IPS-18c (cell line): ENCODE data around the gene BTRC.

Experiments used
- H3K4me3 ChIP-seq: 2 replicates; pipeline ENCODE4 v1.7.0; 2013; ENCODE audit warnings: low read depth, mild to moderate bottlenecking, low read length, moderate library complexity; ENCODE audit not compliant: insufficient read depth
- H3K9me3 ChIP-seq: one replicate; pipeline ENCODE4 v1.6.1; 2013; ENCODE audit warnings: mild to moderate bottlenecking, low read length, moderate library complexity; ENCODE audit not compliant: control insufficient read depth, insufficient read depth

Gene BTRC

GRCh38 chr10:101450277-101451080 lies 96.5 kb downstream of the BTRC start:
- no peaks in the 10 kb centered on the region for H3K9me3 ChIP-seq

GRCh38 chr10:101451261-101451660 lies 97.3 kb downstream of the BTRC start:
- no peak overlapping the region for H3K4me3 ChIP-seq
- H3K9me3 ChIP-seq, result no peaks in the 10 kb centered on the region

More at GRCh38 chr10:101450277-101451080, 96.5 kb downstream of the BTRC start:
- no peak overlapping the region for H3K4me3 ChIP-seq

- no peaks in the 10 kb centered on the region for H3K9me3 ChIP-seq
- no peak overlapping the region for H3K4me3 ChIP-seq
These were observed 97.7 kb downstream of the BTRC start for GRCh38 chr10:101451667-101452069.

GRCh38 chr10:101452176-101452575 lies 98.2 kb downstream of the BTRC start:
- Histone ChIP-seq H3K4me3 (no peak overlapping the region), H3K9me3 (no peaks in the 10 kb centered on the region)

GRCh38 chr10:101452593-101452992 lies 98.6 kb downstream of the BTRC start:
- H3K9me3 ChIP-seq, result no peaks in the 10 kb centered on the region
- no peak overlapping the region for H3K4me3 ChIP-seq

GRCh38 chr10:101453318-101453717 lies 99.4 kb downstream of the BTRC start:
- Histone ChIP-seq H3K4me3 (no peak overlapping the region), H3K9me3 (no peaks in the 10 kb centered on the region)

- H3K9me3 ChIP-seq, result no peaks in the 10 kb centered on the region
- no peak overlapping the region for H3K4me3 ChIP-seq
These were observed 100.1 kb downstream of the BTRC start for GRCh38 chr10:101453791-101454718.

- H3K9me3 ChIP-seq, result no peaks in the 10 kb centered on the region
- no peak overlapping the region for H3K4me3 ChIP-seq
These were observed 104.9 kb downstream of the BTRC start for GRCh38 chr10:101458869-101459268.

- no peaks in the 10 kb centered on the region for H3K9me3 ChIP-seq
- H3K4me3 ChIP-seq, result no peak overlapping the region
These were observed 110.1 kb downstream of the BTRC start for GRCh38 chr10:101464082-101464481.

- no peak overlapping the region for H3K4me3 ChIP-seq
- H3K9me3 ChIP-seq, result no peaks in the 10 kb centered on the region
These were observed 110.6 kb downstream of the BTRC start for GRCh38 chr10:101464599-101464998.

- Histone ChIP-seq H3K9me3 (no peaks in the 10 kb centered on the region), H3K4me3 (no peak overlapping the region)
These were observed 112.3 kb downstream of the BTRC start for GRCh38 chr10:101466016-101466912.

GRCh38 chr10:101467286-101467770 lies 113.4 kb downstream of the BTRC start:
- Histone ChIP-seq H3K9me3 (no peaks in the 10 kb centered on the region), H3K4me3 (no peak overlapping the region)

- Histone ChIP-seq H3K9me3 (no peaks in the 10 kb centered on the region), H3K4me3 (no peak overlapping the region)
These were observed 114.2 kb downstream of the BTRC start for GRCh38 chr10:101468159-101468558.

- Histone ChIP-seq H3K4me3 (no peak overlapping the region), H3K9me3 (no peaks in the 10 kb centered on the region)
These were observed 122.4 kb downstream of the BTRC start for GRCh38 chr10:101476383-101476782.

- Histone ChIP-seq H3K9me3 (no peaks in the 10 kb centered on the region), H3K4me3 (no peak overlapping the region)
These were observed 125.0 kb downstream of the BTRC start for GRCh38 chr10:101478956-101479355.

- Histone ChIP-seq H3K4me3 (no peak overlapping the region), H3K9me3 (no peaks in the 10 kb centered on the region)
These were observed 127.3 kb downstream of the BTRC start for GRCh38 chr10:101481256-101481655.

- Histone ChIP-seq H3K4me3 (no peak overlapping the region), H3K9me3 (no peaks in the 10 kb centered on the region)
These were observed 128.6 kb downstream of the BTRC start for GRCh38 chr10:101482568-101482967.
